Astrocyte of the spinal cord (primary cell): ENCODE data around the gene EBNA1BP2.
"Not testable (repeated sequence)": the region's sequence is repeated elsewhere in the genome, so short reads cannot be mapped to it uniquely, and the experiment has no call there.

Source experiments
- DNase-seq: peaks from one replicate; pipeline ENCODE4 v3.0.0; 2011; ENCODE audit warnings: low read depth, low spot score
- H3K4me3 ChIP-seq: 2 replicates; pipeline ENCODE4 v1.5.1; 2011; ENCODE audit warnings: low read depth, mild to moderate bottlenecking, low read length, moderate library complexity
- CTCF ChIP-seq: IDR thresholded peaks from 2 replicates; pipeline ENCODE4 v1.5.1; 2012; ENCODE audit warnings: low read depth, mild to moderate bottlenecking, low read length, inconsistent platforms
- in situ Hi-C: cut with HindIII; loops from 2 replicates; pipeline ENCODE4 v1.10.0; 2017; ENCODE audit warnings: low sequenced_read_pairs

EBNA1BP2 gene

GRCh38 chr1:43140583-43140982 is 31.5 kb downstream of the EBNA1BP2 start:
- TF ChIP-seq CTCF = no peak
- no peak overlapping the region for H3K4me3 ChIP-seq
- DNase-seq = no peak
- in situ Hi-C loops = no loop called here

- H3K4me3 ChIP-seq = no peak overlapping the region
Observed at GRCh38 chr1:43140010-43140409, 32.1 kb downstream of the EBNA1BP2 start.

GRCh38 chr1:43139295-43139694 is 32.8 kb downstream of the EBNA1BP2 start:
- in situ Hi-C loops, H3K4me3 ChIP-seq, DNase-seq: not testable (repeated sequence)

More at GRCh38 chr1:43140010-43140409, 32.1 kb downstream of the EBNA1BP2 start:
- in situ Hi-C loops = no loop called here
- no peak for DNase-seq
- TF ChIP-seq CTCF = no peak

GRCh38 chr1:43137445-43138052 is 34.5 kb downstream of the EBNA1BP2 start:
- no peak overlapping the region for H3K4me3 ChIP-seq
- no peak for DNase-seq
- no peak for TF ChIP-seq CTCF
- in situ Hi-C loops = no loop called here

GRCh38 chr1:43135857-43136781 is 36.0 kb downstream of the EBNA1BP2 start:
- no peak overlapping the region for H3K4me3 ChIP-seq
- in situ Hi-C loops = no loop called here
- no peak for DNase-seq
- no peak for TF ChIP-seq CTCF

GRCh38 chr1:43134640-43135039 is 37.5 kb downstream of the EBNA1BP2 start:
- H3K4me3 ChIP-seq = no peak overlapping the region
- no peak for TF ChIP-seq CTCF
- in situ Hi-C loops = no loop called here
- no peak for DNase-seq

- in situ Hi-C loops = no loop called here
Observed at GRCh38 chr1:43134068-43134467, 38.0 kb downstream of the EBNA1BP2 start.

More at GRCh38 chr1:43134068-43134467, 38.0 kb downstream of the EBNA1BP2 start:
- no peak for DNase-seq
- no peak overlapping the region for H3K4me3 ChIP-seq
- TF ChIP-seq CTCF = no peak
